Measurements from ENCODE around the gene SAFB. TPM values are rescaled to one million over a fixed set of nuclear protein-coding genes. Genes with fewer than 3 reads are reported as not detected.

SAFB gene
- total RNA-seq, 4 donors from 2014 or later = 29.8 to 60.0 (median 56.1) TPM

GRCh38 chr19:5593343-5594255 lies 29.3 kb upstream of the SAFB start:
- intact Hi-C loops (cut with DNase I; ENCODE audit: low total_unique reads) (no loop called here), in situ Hi-C loops (cut with MboI; ENCODE audit: low sequenced_read_pairs in 4 of 4) (loop anchor here in 1 of 4 donors (25.0 kb wide), 1 partner anchor 531 kb away; no protein-coding TSS in a partner anchor)
- no peaks in the 10 kb centered on the region for H3K27me3 ChIP-seq
- DNase-seq (no peak), ATAC-seq (no peak)
- H3K9me3 ChIP-seq = no peaks in the 10 kb centered on the region
- H3K4me1 ChIP-seq = no peaks in the 10 kb centered on the region
- no peak overlapping the region for H3K4me3 ChIP-seq
- TF ChIP-seq POLR2A (IDR thresholded peaks at IDR 0.05) = no peak
- peaks cover 6 to 100% of the 10 kb centered on the region in 2 donors for H3K36me3 ChIP-seq
- no peak overlapping the region for H3K27ac ChIP-seq

GRCh38 chr19:5594521-5594950 lies 28.3 kb upstream of the SAFB start:
- Histone ChIP-seq H3K9me3 (no peaks in the 10 kb centered on the region), H3K4me3 (no peak overlapping the region), H3K27me3 (no peaks in the 10 kb centered on the region), H3K27ac (no peak overlapping the region), H3K36me3 (peaks cover 6 to 100% of the 10 kb centered on the region in 2 donors), H3K4me1 (no peaks in the 10 kb centered on the region)
- DNase-seq = no peak
- TF ChIP-seq POLR2A (IDR thresholded peaks at IDR 0.05) (no peak), CTCF (IDR thresholded peaks at IDR 0.05 in 4 of 5, conservative IDR thresholded peaks at IDR 0.05 in 1 of 5) (no peak)
- intact Hi-C loops (cut with DNase I; ENCODE audit: low total_unique reads) = no loop called here
- ATAC-seq = no peak
- in situ Hi-C loops (cut with MboI; ENCODE audit: low sequenced_read_pairs in 4 of 4) = loop anchor here in 1 of 4 donors (25.0 kb wide), 1 partner anchor 532 kb away; no protein-coding TSS in a partner anchor

- no peak overlapping the region for H3K27ac ChIP-seq
- no peak for DNase-seq
- no peak for ATAC-seq
- no peaks in the 10 kb centered on the region for H3K27me3 ChIP-seq
- TF ChIP-seq POLR2A (IDR thresholded peaks at IDR 0.05) (no peak), CTCF (IDR thresholded peaks at IDR 0.05 in 4 of 5, conservative IDR thresholded peaks at IDR 0.05 in 1 of 5) (no peak)
- peaks cover 6 to 100% of the 10 kb centered on the region in 2 donors for H3K36me3 ChIP-seq
- H3K4me1 ChIP-seq = no peaks in the 10 kb centered on the region
- in situ Hi-C loops (cut with MboI; ENCODE audit: low sequenced_read_pairs in 4 of 4) (loop anchor here in 1 of 4 donors (25.0 kb wide), 1 partner anchor 533 kb away; no protein-coding TSS in a partner anchor), intact Hi-C loops (cut with DNase I; ENCODE audit: low total_unique reads) (no loop called here)
- H3K9me3 ChIP-seq = no peaks in the 10 kb centered on the region
- H3K4me3 ChIP-seq = no peak overlapping the region
These were observed 27.8 kb upstream of the SAFB start for GRCh38 chr19:5595129-5595528.

- Histone ChIP-seq H3K27ac (no peak overlapping the region), H3K4me3 (no peak overlapping the region), H3K36me3 (peaks cover 6 to 100% of the 10 kb centered on the region in 2 donors), H3K4me1 (no peaks in the 10 kb centered on the region), H3K9me3 (no peaks in the 10 kb centered on the region), H3K27me3 (no peaks in the 10 kb centered on the region)
- in situ Hi-C loops (cut with MboI; ENCODE audit: low sequenced_read_pairs in 4 of 4) (loop anchor here in 1 of 4 donors (25.0 kb wide), 1 partner anchor 533 kb away; no protein-coding TSS in a partner anchor), intact Hi-C loops (cut with DNase I; ENCODE audit: low total_unique reads) (no loop called here)
- DNase-seq (no peak), ATAC-seq (no peak)
- no peak for TF ChIP-seq POLR2A (IDR thresholded peaks at IDR 0.05)
- TF ChIP-seq CTCF (IDR thresholded peaks at IDR 0.05 in 4 of 5, conservative IDR thresholded peaks at IDR 0.05 in 1 of 5) = no peak
These were observed 27.1 kb upstream of the SAFB start for GRCh38 chr19:5595745-5596144.

- in situ Hi-C loops (cut with MboI; ENCODE audit: low sequenced_read_pairs in 4 of 4) (no loop called here), intact Hi-C loops (cut with DNase I; ENCODE audit: low total_unique reads) (no loop called here)
- H3K9me3 ChIP-seq = no peaks in the 10 kb centered on the region
- TF ChIP-seq POLR2A (IDR thresholded peaks at IDR 0.05) (no peak), CTCF (IDR thresholded peaks at IDR 0.05 in 4 of 5, conservative IDR thresholded peaks at IDR 0.05 in 1 of 5) (no peak)
- ATAC-seq = no peak
- no peak overlapping the region for H3K4me3 ChIP-seq
- no peak overlapping the region for H3K27ac ChIP-seq
- DNase-seq = no peak
- no peaks in the 10 kb centered on the region for H3K4me1 ChIP-seq
- no peaks in the 10 kb centered on the region for H3K27me3 ChIP-seq
- peaks cover 3 to 99% of the 10 kb centered on the region in 2 donors for H3K36me3 ChIP-seq
These were observed 22.1 kb upstream of the SAFB start for GRCh38 chr19:5600797-5601196.
